GM11168 (cell line): ENCODE data around the gene REEP5.

Experiments used
- in situ Hi-C: fragments of 300-500 bp; cut with MboI; formaldehyde crosslinking; loops from one replicate; pipeline ENCODE4 v1.12.0; 2022; ENCODE audit warnings: low sequenced_read_pairs; ENCODE audit not compliant: unreplicated experiment

REEP5 gene

DNA sequence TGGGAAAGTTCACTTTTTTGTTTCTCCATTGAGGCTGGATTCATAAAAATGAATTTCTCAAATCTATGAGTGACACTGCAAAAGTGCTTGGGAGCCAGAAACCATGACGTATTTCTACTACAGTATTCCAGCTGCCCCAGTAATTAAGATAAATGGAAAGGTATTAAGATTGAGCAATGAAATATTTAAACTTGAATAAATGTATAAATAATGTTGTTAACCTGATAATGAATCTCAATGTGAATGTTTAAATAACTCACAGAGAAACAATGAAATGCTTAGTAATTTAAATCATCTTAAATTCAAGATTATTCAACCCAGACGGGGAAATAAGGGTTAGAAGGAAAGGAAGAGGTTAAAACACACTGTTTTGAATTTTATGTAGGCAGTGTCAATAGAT lies 72.1 kb downstream of the REEP5 start:
- in situ Hi-C loops, result no loop called here

DNA sequence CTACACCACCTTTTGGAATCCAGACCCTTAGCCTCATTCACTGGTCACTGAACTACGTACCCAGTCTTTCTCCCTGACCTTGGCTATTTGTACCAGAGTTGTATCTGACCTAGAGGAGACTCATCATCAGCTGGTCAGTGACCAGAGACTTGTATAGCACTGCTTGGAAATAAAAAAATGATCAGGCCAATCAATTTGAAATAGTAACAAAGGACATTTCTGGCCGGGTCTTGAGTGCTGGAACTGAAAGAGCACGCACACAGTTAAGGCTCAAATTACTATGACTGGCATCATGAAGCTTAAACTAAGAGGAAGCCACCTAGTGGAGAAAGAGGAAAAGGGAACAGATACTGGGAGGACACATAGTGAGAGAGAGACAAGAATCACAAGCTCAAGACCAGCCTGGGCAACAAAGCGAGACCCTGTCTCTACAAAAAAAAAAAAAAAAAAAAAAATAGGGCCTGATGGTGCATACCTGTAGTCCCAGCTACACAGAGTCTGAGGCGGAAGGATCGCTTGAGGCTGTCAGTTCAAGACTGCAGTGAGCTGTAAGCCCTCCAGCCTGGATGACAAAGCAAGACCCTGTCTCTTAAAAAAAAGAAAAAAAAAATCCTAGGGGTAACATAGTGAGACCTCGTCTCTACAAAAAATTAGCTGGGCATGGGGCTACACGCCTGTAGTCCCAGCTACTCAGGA lies 73.8 kb downstream of the REEP5 start:
- in situ Hi-C loops, result no loop called here

DNA sequence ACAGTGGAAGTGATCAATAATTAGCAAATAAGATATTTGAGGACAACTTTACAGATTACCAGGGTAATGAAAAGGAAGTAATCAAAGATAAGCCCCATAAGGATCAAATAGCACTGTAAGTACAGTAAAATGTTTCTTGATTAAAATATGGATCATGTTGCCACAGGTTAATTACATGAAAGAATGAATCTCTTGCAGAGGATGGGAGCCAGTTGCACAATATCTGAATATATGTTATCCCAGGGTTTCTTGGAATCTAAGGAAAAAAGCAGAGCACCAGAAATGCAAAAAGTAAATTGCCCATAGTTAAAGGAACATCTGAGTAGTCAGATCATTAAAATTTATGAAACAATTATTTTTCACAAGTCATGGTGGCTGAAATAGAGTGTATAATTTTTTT lies 74.7 kb downstream of the REEP5 start:
- in situ Hi-C loops, result no loop called here

DNA sequence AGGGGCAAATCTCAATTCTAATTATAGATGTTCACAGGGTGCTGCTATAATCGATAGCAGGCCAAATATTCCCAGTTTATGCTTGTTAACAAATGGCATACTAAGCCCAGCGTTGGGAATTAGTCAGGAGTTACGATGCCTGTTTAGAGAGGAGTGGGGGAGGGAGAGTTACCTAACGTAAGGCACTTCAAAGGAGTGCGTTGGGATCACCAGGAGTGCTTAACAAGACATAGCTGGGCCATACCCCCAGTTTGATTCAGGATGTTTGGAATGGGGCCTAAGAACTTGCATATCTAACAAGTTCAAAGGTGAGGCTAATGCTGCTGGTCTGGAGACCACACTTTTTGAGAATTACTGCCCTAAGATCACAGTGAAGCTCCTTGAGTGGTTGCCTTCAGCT lies 75.5 kb downstream of the REEP5 start:
- in situ Hi-C loops, result no loop called here

DNA sequence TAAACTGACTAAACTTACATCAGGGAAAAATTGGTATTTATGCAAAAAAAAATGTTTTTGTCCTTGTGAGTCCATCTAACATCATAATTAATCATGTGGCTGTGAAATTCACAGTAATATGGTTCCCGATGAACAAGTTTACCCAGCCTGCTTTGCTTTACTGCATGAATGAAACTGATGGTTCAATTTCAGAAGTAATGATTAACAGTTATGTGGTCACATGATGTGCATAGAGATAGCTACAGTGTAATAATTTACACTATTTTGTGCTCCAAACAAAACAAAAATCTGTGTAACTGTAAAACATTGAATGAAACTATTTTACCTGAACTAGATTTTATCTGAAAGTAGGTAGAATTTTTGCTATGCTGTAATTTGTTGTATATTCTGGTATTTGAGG lies 77.5 kb downstream of the REEP5 start:
- in situ Hi-C loops, result no loop called here

DNA sequence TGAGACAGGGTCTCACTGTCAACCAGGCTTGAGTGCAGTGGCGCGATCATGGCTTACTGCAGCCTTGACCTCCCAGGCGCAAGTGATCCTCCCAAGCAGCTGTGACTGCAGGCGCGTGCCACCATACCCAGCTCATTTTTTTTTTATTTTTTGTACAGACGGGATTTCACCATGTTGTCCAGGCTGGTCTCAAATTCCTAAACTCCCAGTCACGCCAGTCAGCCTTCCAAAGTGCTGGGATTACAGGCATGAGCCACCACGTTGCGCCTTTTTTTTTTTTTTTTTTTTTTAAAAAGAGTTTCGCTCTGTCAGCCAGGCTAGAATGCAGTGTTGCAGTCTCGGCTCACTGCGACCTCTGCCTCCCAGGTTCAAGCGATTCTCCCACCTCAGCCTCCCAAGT lies 88.1 kb downstream of the REEP5 start:
- in situ Hi-C loops, result no loop called here

DNA sequence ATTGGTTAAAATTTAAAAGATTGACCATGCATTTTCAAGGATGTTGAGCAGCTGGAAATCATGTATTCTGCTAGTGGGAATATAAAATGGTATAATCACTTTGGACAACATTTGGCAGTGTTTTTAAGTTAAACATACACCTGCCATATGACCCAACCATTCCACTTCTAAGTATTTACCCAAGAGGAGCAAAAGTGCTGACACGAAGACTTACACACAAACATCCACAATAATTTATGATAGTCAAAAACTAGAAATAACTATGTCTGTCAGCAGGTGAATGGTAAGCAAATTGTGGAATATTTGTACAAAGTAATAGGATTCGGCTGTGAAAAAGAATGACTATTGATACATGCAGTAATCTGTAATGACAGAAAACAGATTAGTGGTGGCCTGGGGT lies 91.6 kb downstream of the REEP5 start:
- in situ Hi-C loops, result no loop called here
